Stimulated activated CD4-positive, alpha-beta T cell treated with anti-CD3 and anti-CD28 coated beads, Interleukin-1b, Interleukin-23, amount 100 ng/mL, for 1 hour (primary cell): Measurements from ENCODE around the gene STON2.
"Not testable (repeated sequence)": the region's sequence is repeated elsewhere in the genome, so short reads cannot be mapped to it uniquely, and the experiment has no call there.

Experiments used
- DNase-seq, 2 donors: peaks; one replicate each; pipeline ENCODE4 v3.0.0-alpha.2; 2020; ENCODE audit warnings: low read depth in 2 of 2

The STON2 gene, protein sequence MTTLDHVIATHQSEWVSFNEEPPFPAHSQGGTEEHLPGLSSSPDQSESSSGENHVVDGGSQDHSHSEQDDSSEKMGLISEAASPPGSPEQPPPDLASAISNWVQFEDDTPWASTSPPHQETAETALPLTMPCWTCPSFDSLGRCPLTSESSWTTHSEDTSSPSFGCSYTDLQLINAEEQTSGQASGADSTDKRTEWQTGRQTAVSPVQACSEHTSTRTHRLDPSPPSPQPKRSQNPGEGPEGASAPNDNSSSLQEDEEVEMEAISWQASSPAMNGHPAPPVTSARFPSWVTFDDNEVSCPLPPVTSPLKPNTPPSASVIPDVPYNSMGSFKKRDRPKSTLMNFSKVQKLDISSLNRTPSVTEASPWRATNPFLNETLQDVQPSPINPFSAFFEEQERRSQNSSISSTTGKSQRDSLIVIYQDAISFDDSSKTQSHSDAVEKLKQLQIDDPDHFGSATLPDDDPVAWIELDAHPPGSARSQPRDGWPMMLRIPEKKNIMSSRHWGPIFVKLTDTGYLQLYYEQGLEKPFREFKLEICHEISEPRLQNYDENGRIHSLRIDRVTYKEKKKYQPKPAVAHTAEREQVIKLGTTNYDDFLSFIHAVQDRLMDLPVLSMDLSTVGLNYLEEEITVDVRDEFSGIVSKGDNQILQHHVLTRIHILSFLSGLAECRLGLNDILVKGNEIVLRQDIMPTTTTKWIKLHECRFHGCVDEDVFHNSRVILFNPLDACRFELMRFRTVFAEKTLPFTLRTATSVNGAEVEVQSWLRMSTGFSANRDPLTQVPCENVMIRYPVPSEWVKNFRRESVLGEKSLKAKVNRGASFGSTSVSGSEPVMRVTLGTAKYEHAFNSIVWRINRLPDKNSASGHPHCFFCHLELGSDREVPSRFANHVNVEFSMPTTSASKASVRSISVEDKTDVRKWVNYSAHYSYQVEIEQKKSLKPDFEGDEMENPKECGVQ

DNA sequence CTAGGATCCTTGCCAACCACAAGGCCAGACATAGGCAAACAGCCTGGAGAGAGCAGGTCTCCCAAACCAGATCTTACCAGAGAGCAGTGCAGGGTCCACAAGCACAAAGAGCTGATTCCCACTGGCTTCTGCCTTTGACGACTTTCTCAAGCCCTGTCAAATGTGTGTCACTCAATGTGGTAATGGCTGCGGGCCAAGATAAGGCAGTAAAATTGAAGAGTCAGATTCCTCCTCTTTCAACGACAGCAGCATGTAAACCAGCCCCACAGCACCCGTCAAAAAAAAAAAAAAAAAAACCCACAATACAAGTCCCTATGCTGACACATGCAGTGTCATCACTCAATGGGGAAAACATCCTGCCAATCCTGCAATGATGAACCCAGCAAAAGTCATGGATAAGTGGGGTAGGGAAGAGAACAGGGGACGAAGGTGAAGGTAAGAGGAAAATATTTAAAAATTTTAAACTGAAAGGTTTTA lies at the start of gene STON2:
STON2 (minus strand) TSS at position 123 of the 477 bp plus-strand sequence. CDS start 1,942 bp downstream, outside the sequence.
- no peak for DNase-seq

DNA sequence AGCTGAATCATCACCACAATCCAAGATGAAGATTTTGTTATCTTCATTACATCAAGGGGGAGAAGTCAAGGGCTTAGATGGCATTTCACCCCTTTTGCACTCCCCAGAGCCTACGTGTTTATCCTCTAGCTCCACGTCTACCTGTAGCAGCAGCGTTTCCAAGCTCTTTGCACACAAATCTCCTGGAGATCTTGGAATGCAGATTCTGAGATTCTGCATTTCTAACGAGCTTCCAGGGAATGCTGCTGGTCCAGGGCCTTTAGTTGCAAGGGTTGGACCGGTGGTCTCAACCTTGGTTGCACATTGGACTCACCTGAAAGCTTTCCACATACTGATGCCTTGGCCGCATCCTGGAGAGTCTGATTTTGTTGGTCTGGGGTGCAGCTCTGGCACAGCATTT lies 49.5 kb upstream of the STON2 start:
- DNase-seq: no peak

DNA sequence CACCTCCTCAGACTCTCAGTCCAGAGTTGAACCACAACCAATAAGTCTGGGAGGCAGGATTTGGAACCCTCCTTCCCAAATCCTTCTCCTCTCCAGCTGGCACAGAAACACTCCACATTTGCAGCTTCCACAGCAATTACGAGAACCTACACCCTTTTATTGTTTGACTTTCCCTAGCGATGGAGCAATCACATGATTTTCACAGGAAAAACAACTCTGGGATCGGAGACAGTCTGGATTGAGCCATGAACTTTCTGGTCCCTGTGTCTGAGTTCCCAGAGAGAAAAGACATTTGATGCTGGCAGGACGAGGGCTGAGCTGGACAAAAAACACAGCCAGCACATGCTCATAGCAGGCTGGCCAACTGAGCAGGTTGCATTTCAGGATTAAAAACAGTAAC lies 49.0 kb upstream of the STON2 start:
- DNase-seq: no peak

DNA sequence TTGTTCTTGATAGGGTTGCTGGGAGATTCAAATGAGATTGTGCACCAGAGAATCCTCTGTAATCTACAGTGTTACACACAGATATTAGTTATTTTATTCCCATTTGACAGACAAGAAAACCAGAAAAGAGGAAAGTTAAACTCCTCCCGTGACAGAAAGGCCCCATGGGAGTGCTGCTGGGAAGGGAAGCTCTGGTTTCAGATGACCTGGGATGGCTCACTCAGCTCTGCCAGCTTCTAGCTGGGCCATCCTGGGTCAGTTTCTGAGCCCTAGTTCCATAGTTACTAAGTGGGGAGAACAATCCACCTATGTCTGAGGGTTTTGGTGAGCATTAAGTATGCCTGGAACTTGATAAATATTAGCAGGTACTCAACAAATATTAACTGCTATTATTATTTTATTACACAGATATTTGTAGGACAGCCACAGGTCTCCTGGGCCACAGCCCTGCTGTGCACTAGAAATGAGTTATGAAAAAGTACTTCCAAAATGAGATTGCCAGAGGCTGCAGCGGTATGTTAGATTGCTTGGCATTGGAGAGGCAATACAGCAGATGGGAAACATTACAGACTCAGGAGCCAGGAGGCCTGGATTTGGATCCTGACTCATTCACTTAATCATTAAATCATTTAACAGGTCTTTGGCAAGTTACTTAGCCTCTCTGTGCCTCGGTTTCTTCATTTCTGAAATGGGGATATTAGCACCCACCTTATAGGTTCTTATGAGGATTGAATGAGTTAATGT lies 47.1 kb upstream of the STON2 start:
- no peak for DNase-seq

DNA sequence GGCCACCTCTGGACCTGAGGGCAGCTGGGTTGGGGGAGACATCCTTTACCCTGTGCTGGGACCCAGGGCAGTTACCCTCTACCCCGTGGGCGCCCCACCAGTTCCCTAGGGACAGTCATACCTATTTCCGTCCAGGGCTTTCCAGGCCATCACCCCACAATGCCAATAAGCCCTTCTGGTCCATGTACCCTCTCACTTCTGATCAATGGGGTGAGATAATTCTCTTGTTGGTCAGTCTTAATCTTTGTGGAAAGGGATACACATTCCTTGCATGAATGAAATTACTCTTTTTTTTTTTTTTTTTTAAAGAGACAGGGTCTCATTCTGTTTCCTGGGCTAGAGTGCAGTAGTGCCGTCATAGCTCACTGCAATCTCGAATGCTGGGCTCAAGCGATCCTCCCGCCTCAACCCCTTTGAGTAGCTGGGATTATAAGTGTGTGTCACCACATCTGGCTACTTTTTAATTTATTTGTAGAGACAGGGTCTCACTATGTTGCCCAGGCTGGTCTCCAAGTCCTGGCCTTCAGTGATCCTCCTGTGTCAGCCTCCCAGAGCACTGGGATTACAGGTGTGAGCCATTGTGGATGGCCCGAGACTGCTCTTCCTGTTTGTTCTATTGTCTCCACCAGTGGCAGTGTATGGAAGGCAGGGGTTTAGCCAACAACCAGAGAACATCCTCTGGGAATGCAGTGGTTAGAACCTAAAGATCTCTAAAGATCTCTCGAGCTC lies 46.3 kb upstream of the STON2 start:
- no peak for DNase-seq

DNA sequence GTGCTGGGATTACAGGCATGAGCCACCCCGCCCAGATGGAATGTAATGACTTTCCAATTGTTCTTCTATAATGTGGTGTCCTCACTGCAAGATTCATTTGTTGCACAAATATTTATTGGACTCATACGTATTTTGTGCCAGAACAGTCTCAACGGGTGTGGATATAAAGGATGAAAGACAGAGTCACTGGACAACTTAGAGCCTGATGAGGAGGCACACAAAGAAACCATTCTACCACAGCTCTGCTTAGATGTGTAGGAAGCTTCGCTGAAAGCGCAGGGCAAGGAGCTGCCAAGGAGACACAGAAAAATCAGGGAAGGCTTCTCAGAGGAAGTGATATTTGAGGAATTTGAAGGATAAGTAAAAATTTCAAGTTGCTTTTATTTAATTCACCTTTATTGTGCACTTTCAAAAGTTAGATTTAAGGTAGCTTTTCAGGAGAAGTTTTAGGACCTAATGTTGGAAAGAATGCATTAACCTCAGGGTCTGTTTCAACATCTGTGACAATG lies 41.6 kb upstream of the STON2 start:
- DNase-seq: no peak

DNA sequence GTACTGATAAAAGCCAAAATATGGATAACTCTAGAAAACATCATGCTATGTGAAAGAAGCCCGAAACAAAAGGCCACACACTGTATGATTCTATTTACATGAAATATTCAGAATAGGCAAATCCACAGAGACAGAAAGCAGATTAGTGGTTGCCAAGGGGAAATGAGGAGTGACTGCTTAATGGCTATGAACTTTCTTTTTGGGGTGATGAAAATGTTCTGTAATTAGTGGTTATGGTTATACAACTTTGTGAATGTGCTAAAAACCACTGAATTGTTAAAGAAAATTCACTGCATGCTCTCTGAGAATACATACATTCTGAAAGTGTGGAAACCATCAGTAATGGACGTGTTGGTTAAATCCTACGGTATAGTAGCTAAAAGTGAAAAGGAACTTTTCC lies 39.9 kb upstream of the STON2 start:
- no peak for DNase-seq

DNA sequence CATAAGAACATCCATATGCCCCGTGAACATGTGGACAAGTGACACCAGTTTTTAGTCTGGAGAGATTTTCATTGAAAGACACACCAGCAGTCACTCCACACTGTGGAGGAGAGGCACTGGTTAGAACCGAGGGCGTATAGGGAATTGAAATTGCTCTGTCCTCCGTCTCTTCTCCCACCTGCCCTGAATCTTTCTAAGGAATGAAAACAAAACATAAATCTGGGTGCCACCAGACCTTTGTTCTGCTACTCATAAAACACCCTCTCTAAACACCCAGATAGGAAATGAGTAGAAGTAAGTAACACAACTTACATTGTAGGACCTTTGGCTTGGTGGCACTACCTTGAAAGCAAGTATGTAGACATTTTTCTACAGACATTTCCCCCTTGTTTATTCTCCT lies 37.1 kb upstream of the STON2 start:
- DNase-seq: no peak

DNA sequence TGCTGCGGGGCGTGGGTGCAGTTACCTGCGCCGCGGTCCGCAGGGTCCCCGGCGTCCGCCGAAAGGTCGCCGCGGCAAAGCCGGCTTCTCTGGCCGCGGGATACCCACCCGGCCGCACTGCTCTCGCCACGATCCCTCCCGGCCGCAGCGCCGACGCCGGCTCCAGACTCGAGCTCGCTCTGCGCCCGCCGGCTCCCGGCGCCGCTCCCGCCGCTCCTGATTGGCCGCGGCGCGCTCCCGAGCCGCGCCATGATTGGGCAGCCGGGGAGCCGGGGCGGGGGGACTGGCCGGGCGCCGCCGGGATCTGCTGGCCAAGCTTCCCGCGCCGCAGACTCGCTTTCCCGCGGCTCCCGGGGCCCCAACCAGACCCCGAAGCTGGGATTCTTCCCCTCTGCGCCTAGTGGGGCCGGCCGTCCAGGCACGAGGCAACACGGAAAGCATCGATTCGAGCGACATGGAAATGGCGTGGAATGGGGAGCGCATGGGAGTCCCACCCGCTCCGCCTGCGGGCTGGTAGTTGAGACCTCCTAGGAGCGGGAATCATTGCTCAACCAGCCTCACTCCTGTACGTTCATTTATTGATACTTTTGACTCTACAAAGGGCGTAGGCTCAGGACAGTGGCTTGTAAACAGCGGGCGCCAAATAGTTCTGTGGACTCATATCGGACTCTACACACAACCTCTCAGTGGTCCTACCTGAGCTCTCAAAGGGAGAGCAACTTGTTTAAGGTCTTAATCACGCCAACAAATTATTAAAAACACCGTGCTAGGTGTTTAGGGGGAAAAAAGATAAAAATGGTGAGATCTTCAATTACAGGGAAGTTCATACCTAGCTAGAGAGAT lies 36.4 kb upstream of the STON2 start:
- peak in 1 of 2 donors; percentile 30 for DNase-seq

DNA sequence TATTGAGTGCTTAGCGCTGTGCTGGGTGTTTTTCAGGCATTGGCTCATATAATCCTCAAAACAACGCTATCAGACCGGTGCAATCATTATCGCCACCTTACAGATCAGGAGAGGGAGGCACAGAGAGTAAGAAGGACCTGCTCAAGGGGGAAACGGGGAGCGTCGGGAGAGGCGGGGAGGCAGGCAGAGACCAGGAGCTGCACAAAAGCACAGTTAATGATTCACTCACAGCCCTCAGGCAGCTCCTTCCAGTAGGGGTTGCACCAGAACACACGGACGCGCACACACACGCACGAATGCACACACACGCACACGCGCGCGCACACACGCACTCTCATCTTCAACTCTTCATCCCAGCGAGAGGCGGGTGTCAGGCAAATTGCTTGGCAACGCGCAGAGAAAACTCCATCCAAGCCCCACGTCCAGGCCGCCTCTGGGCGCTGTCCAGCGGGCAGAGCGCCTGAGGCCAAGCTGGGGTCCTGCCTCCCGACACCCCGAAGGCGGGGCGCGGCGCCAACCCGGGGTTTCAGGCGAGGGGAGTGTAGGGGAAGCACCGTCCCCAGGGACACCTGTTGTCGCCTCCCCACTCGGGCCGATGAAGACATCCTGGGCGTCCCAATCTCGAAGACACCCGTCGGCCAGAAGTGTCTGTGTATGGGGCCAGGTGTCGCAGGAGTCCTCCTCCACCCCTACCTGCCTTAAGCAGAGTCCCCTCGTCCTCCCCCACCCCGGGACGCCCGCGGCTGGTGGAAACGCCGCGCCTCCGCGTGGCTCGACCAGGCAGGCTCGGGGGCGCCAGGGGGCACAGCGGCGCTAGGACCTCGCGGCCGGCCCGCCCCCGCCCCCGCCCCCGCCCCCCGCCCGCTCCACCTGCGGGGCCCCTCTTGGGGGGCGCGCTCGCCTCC lies 35.5 kb upstream of the STON2 start:
- DNase-seq: no peak

DNA sequence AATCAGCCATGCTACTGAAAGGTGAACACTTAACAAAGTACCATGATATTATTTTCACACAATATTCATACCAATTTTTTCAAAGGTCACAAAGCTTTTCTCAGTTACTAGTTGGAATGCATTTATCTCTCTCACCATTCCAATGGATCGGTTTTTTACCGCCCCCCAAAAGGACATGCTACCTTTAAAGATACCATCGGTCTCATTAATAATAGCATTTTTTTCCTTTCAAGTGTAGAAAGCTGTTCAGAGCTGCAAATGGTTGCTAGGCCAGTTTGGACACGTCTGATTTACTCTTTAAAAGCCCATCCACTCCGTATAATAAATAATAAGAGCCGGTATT lies 34.9 kb upstream of the STON2 start:
- DNase-seq: no peak

DNA sequence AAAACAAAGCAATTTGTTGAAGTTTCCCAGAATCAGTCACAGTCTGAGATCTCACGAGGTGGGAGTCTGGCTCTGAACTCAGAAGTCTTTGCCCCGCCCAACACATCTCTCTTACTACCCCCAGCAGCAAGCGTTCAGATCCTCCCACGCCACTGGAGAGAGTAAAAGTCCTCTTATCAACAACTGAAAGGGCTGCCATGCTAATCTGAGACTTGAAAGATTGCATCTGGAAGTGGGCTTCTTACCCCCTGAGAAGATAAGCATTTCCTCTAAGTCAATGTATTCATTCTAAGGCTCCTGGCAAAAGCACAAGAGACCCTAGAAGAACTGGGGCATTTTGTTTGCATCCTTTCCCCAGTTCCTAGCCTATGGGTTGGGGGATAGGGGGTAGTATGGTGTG lies 34.1 kb upstream of the STON2 start:
- no peak for DNase-seq

DNA sequence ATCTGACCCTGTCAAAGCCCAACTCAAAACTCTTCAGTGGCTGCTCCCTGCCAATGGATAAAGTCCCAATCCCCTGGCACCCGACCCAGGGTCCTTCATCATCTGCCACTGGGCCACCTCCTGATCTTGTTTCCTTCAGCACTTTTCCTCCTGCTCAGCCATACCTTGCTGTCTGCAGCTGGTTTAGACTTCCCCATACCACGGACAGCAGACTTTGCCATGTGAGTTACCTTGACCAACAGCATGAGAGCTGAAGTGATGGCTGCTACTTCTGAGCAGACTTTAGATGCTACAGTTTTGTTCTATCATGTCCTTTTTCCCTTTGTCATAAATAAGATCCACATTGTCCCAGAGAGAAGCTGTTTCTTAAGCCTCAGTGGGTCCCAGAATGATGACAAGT lies 33.3 kb upstream of the STON2 start:
- no peak for DNase-seq

DNA sequence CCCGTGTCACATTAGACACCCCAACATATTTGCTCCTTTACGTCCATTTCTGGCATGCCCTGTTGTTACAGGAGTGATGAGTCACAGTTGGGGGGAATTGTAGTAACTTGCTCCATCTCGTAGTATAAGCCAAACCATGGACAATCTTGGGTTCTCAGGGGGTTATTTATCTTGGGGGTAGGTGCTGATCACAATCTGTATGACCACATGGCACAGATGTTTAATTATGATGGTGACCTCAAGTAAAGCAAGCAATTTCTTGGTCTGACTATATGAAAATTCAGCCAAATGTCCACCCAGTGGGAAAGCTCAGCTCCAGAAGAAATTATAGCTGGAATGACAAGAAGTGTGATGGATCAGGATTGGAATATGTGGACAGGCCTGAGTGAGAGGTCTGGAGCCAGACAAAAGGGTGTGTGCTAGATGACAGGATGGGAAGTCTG lies 32.1 kb upstream of the STON2 start:
- DNase-seq: no peak

DNA sequence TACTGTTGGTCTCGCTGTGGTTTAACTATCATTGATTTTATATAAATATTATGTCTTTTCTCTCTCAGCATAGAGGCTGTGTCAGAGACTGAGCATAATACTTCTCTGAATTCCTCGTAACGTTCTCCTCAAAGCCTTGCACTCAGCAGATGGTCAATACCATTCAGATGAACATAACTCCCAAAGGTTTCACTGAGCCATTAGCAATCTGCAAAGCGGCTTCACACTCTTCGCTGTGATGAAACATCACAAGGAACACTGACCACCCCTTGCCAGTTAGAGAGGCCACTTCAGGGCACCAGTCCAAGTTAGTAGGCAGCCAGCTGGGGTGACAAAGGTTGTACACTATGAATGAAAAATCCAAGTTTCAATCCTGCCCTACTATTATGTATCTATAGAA lies 30.1 kb upstream of the STON2 start:
- no peak for DNase-seq

DNA sequence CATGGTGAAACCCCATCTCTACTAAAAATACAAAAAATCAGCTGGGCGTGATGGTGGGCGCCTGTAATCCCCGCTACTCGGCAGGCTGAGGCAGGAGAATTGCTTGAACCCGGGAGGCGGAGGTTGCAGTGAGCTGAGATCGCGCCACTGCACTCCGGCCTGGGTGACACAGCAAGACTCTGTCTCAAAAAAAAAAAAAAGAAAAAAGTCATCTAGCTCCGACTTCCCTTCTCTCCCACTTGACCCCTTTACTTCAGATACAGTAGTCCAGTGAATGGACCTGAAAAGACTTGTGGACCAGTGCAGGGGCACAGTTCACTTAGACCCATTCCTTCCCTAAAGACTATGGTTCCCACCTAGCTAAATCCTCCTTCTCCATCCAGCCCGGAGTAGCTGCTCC lies 29.6 kb upstream of the STON2 start:
- DNase-seq: not testable (repeated sequence)

DNA sequence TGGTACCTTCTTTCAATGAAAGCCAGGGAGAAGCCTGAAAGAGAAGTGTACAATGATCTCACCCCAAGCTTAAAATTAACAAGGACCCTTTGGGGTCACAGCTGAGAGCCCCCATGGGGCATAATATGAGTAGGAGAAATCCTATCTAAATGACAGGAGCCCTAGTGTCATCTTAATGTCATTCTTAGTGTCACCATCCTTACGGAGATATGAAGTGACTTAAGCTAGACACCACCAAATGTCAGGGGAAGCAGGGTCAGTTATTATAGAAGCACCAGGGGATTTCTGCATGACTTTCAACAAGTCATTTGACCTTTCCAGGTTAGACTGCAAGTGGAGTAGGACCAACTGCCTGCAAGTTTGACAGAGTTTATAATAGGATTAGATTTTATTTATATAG lies 28.9 kb upstream of the STON2 start:
- DNase-seq: no peak

DNA sequence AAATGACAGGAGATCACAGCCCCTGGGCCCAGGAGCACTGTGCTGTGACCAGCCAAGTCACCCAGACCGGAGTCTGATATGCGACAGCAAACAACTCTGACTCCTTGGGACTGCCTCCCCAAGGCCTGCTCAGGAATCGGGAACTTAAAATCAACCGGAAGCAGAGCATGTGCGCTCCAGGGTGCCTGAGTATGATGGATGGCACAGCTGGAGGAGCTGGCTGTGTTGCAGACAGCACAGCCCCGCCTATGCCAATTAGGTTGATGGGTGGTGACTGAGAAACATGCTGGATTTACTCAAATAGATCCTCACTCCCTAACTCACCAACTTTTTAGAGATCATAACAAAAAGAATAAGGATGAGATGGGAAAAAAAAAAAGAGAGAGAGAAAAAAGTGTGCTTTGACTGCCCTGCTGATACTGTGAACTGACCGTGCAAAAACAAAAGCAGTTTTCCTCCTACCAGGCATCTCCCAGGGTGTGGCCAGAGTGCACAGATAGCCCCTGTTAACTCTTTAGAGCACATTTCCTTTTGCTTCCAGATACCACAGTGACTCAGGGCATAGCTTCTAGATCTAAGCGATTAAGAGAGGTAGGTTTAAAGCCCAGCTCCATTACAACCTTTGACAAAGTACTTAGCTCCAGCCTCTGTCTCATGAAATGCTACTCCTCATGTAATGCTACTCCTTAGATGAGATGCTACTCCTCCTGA lies 27.4 kb upstream of the STON2 start:
- no peak for DNase-seq
